HG02981 (cell line): ENCODE data around the gene SRPK2.
A peak's percentile ranks its signal among the peaks of the same experiment; 100 is the strongest.

Source experiments
- ATAC-seq: cut with Tn5 transposase; IDR thresholded peaks from one replicate; pipeline ENCODE4 v1.9.1; 2021; ENCODE audit warnings: mild to moderate bottlenecking, moderate library complexity; ENCODE audit not compliant: unreplicated experiment

The SRPK2 gene

DNA sequence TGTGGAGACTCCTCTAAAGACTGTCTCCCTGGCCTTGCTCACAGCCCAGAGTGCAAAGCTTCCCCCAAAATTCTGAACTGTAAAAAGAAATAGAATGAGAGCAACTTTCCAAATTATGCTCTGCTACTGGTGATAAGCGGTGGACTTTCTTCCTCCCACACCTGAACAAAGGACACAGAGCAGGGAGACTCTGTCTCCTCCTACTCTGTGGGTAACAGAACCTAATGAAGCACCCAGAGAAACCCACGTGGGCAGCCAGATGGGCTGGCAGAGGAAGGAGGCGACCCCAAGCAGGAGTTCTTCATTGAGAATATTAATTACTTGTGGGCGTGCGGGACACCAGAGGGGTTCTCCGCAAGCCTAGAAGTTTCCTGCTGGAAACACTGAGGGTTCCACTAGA lies 235.2 kb downstream of the SRPK2 start:
- ATAC-seq = no peak

DNA sequence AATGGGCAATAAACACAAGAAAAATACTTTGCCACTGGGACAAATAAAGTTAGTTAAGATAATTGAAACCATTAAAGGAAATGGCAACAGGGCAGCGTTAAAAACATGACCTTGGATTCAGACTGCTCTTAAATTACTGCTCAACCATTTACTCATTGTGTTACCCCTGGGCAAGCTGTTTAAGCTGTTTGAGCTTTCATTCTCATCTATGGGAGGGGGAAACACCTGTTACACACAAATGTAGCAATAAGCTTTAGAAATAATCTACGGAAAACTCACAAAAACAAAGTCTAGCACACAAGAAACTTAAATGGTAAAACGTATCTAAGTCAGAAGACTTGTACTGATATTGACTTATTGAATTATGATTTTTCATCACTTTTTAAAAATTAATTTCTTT lies 237.6 kb downstream of the SRPK2 start:
- ATAC-seq = no peak

DNA sequence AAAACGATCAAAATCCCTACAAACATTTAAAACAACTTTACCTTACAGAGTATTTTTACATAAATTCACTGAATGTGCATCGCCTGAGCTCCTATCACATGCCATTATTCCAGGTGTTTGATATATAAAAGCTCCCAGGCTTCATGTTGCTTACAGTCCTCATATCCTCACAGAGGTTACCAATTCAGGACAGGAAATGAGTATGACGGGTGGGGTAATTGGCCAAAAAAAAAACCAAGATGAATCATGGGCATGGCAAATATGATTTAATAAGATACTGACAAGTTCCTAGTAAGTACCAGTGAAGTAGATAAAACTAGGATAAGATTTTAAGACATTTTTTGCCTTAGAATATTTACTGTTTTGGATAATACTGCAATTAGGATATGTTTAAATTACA lies 238.9 kb downstream of the SRPK2 start:
- ATAC-seq = no peak

GRCh38 chr7:105141068-105141467 lies 247.7 kb downstream of the SRPK2 start:
- ATAC-seq = no peak

DNA sequence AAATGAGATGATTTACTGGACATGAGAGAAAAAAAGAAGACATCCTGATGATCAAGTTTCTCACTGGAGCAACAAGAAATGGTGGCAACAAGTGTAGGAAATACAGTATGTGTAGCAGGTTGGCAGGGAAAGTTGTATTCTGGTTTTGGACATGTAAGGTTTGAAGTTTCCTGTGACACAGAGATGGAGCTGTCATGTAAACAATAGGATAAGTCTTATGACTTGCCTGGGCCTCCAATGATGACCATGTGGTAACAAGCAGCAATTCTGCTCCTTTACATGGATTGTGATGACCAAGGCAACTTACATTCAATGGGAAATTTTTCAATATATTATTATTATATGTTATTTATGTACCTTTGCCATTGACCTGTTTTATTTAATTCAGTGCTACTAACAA lies 249.3 kb downstream of the SRPK2 start:
- no peak for ATAC-seq

GRCh38 chr7:105137898-105138297 lies 250.8 kb downstream of the SRPK2 start:
- no peak for ATAC-seq

DNA sequence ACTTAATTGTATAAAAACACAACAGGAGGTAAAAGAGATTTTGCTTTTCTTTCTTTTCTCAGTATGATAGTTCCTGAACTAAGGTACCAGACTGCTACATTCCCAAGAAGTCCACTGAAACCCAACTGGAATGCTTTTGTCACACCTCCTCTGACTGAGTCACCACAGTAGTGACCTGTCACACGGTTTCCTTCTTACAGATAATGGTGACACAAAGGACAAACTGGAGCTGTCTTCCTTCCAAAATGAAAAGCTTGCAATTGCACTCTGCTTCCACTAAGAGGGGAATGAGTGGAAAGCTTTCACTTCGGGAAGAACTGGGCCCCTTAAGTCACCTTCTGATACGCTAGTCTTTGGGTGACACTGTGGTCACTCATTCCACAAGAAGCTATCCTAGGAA lies 252.5 kb downstream of the SRPK2 start:
- ATAC-seq = no peak

GRCh38 chr7:105133986-105134655 lies 254.6 kb downstream of the SRPK2 start:
- ATAC-seq = no peak

GRCh38 chr7:105133358-105133757 lies 255.4 kb downstream of the SRPK2 start:
- ATAC-seq = no peak

DNA sequence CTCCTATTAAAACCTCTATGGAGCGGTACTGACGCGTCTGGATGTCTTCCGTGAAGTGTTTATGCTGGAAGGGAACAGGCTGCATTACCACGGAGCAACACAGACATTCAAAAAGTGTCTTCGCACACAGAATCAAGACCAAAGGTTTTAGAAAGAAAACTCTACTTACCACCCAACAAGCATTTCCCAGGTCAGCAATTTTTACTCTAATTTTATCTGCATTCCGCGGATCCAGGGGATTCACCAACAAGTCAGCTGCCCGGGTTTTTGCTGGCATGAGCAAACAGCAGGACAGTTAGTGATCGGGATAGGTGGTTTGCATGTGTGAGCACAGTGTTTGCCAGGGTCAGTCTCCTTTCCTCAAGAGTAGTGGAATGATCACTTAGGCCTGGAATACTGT lies 255.9 kb downstream of the SRPK2 start:
- no peak for ATAC-seq

GRCh38 chr7:105132335-105132734 lies 256.4 kb downstream of the SRPK2 start:
- ATAC-seq = no peak

- no peak for ATAC-seq
Measured at GRCh38 chr7:105131890-105132289, 256.8 kb downstream of the SRPK2 start.

- ATAC-seq = peak; percentile 65
Measured at GRCh38 chr7:105131033-105131656, 257.6 kb downstream of the SRPK2 start.

GRCh38 chr7:105130580-105130979 lies 258.1 kb downstream of the SRPK2 start:
- no peak for ATAC-seq

- ATAC-seq = no peak
Measured at GRCh38 chr7:105130048-105130447, 258.7 kb downstream of the SRPK2 start.

DNA sequence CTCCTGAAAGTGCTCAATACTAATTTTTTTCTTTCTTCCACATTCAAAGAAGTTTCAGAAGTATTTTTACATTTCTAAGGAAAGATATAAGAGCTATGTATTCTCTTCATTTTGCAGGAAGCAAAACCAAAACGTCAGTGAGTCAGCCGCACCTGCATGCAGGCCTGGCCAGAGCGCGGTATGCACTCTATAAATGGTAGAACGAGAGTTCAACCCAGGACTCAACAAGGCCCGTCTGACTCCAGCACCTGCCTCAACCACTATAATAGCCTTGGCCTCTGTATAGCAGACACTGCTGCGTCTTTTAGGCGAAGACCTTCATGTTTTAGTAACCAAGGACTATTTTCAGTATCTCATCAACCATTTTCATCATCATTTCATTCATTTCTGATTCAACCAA lies 261.5 kb downstream of the SRPK2 start:
- no peak for ATAC-seq

GRCh38 chr7:105126436-105126975 lies 262.2 kb downstream of the SRPK2 start:
- ATAC-seq = no peak

- no peak for ATAC-seq
Measured at GRCh38 chr7:105125745-105126144, 263.0 kb downstream of the SRPK2 start.

GRCh38 chr7:105122619-105123018 lies 266.1 kb downstream of the SRPK2 start:
- ATAC-seq = no peak

- no peak for ATAC-seq
Measured at GRCh38 chr7:105118612-105119600, 269.8 kb downstream of the SRPK2 start.
